GM12878 (cell line): ENCODE results near the gene CDK17. TPM values are rescaled to one million over a fixed set of nuclear protein-coding genes. Genes with fewer than 3 reads are reported as not detected.
"Not testable (repeated sequence)": the region's sequence is repeated elsewhere in the genome, so short reads cannot be mapped to it uniquely, and the experiment has no call there.

Source experiments
- ATAC-seq: fragments of 200-7000 bp; cut with Tn5 transposase; 3 replicates; pipeline ENCODE4 v1.9.1; 2020; ENCODE audit warnings: mild to moderate bottlenecking, moderate library complexity
- BruUV-seq: library from RNA; stranded (reverse); fragments of 400-500 nt; replicated peaks from 2 replicates; lab custom pipeline; 2021; lab: Mats Ljungman, UMichigan
- CTCF ChIA-PET: fragments of 300-600 bp; sonication (Branson Sonifier 250); formaldehyde crosslinking; extraction: SDS; loops from one replicate; lab custom pipeline; 2021; ENCODE audit warnings: inconsistent platforms; lab: Yijun Ruan, JAX
- POLR2A ChIA-PET: fragments of 350-600 bp; formaldehyde crosslinking; extraction: SDS; loops from one replicate; lab custom pipeline; 2021; ENCODE audit warnings: inconsistent platforms; lab: Charles Lee
- RAD21 ChIA-PET: fragments of 300-600 bp; sonication (Branson Sonifier 250); formaldehyde crosslinking; loops from one replicate; lab custom pipeline; 2023; ENCODE audit warnings: antibody characterized with exemption; ENCODE audit not compliant: unreplicated experiment; lab: Charles Lee
- SMC1A ChIA-PET: fragments of 300-600 bp; sonication (Branson Sonifier 250); formaldehyde crosslinking; loops from one replicate; lab custom pipeline; 2023; ENCODE audit not compliant: unreplicated experiment, uncharacterized antibody; lab: Charles Lee
- DNase-seq: peaks from one replicate; pipeline ENCODE4 v3.0.0-alpha.2; 2011; ENCODE audit warnings: low read depth, low spot score
- FAIRE-seq: peaks from 3 replicates; lab custom pipeline; 2011; peaks lifted over from hg19 to GRCh38; lab: Jason Lieb, UNC
- H2AFZ ChIP-seq: 2 replicates; pipeline ENCODE4 v1.6.0; 2011; ENCODE audit warnings: low read depth, low read length, control low read depth; ENCODE audit not compliant: control insufficient read depth
- H3K27ac ChIP-seq: 2 replicates; pipeline ENCODE4 v1.5.1; 2011; ENCODE audit warnings: control low read depth; ENCODE audit not compliant: control insufficient read depth, insufficient read depth
- H3K27me3 ChIP-seq, 2 experiments: replicated peaks in 1 of 2; 2 replicates each; pipeline versions ENCODE4 v1.6.0 to v1.6.1; 2011; ENCODE audit warnings: low read length in 1 of 2; ENCODE audit not compliant: control insufficient read depth in 2 of 2, insufficient read depth in 2 of 2
- H3K36me3 ChIP-seq, 2 experiments: 2 replicates each; pipeline ENCODE4 v1.5.1; 2011; ENCODE audit warnings: low read length in 1 of 2; ENCODE audit not compliant: control insufficient read depth in 2 of 2, insufficient read depth in 2 of 2
- H3K4me1 ChIP-seq: 2 replicates; pipeline ENCODE4 v1.6.1; 2011; ENCODE audit warnings: mild to moderate bottlenecking, low read length, moderate library complexity, mixed read lengths; ENCODE audit not compliant: control insufficient read depth, insufficient read depth
- H3K4me2 ChIP-seq: 2 replicates; pipeline ENCODE4 v1.6.0; 2011; ENCODE audit warnings: control low read depth; ENCODE audit not compliant: control insufficient read depth, insufficient read depth
- H3K4me3 ChIP-seq: fragments of 200-600 bp; sonication (generic); 2 replicates; pipeline ENCODE4 v1.5.1; 2016
- H3K79me2 ChIP-seq: 2 replicates; pipeline ENCODE4 v1.6.0; 2011; ENCODE audit warnings: low read length; ENCODE audit not compliant: control insufficient read depth, insufficient read depth
- H3K9ac ChIP-seq: 2 replicates; pipeline ENCODE4 v1.8.0; 2011; ENCODE audit warnings: low read length, control low read depth, mixed read lengths; ENCODE audit not compliant: control insufficient read depth, insufficient read depth
- H3K9me3 ChIP-seq: replicated peaks from 3 replicates; pipeline ENCODE4 v1.5.1; 2011; ENCODE audit warnings: mild to moderate bottlenecking, low read length; ENCODE audit not compliant: control insufficient read depth, insufficient read depth
- H4K20me1 ChIP-seq: 2 replicates; pipeline ENCODE4 v1.6.0; 2011; ENCODE audit not compliant: control insufficient read depth, insufficient read depth
- ATF2 ChIP-seq: IDR thresholded peaks from 2 replicates; pipeline ENCODE4 v1.6.1; 2012; ENCODE audit warnings: low read length, inconsistent platforms
- BCL11A ChIP-seq: IDR thresholded peaks from 2 replicates; pipeline ENCODE4 v1.6.1; 2011; ENCODE audit warnings: low read depth, low read length
- CBX5 ChIP-seq: sonication (generic); IDR thresholded peaks from 2 replicates; pipeline ENCODE4 v1.6.1; 2016; ENCODE audit warnings: low read depth, moderate library complexity, mild to moderate bottlenecking, inconsistent platforms
- CREB1 ChIP-seq: IDR thresholded peaks from 2 replicates; pipeline ENCODE4 v1.6.1; 2012; ENCODE audit warnings: low read depth, mild to moderate bottlenecking, inconsistent platforms
- CREM ChIP-seq: IDR thresholded peaks from 2 replicates; pipeline ENCODE4 v1.6.1; 2014; ENCODE audit warnings: antibody characterized with exemption, low read depth
- DPF2 ChIP-seq: fragments of 450-650 bp; IDR thresholded peaks from 2 replicates; pipeline ENCODE4 v1.6.1; 2017; ENCODE audit warnings: mild to moderate bottlenecking
- EED ChIP-seq: sonication (generic); IDR thresholded peaks from 2 replicates; pipeline ENCODE4 v1.6.1; 2016; ENCODE audit warnings: antibody characterized with exemption, low read depth
- IKZF2 ChIP-seq, 2 experiments: fragments of 450-650 bp; IDR thresholded peaks; 2 replicates each; pipeline ENCODE4 v1.6.1; 2017; ENCODE audit warnings: mild to moderate bottlenecking in 2 of 2, moderate library complexity in 2 of 2
- IRF4 ChIP-seq: IDR thresholded peaks from 2 replicates; pipeline ENCODE4 v1.6.1; 2011; ENCODE audit warnings: low read depth, low read length
- MTA2 ChIP-seq: fragments of 450-650 bp; IDR thresholded peaks from 2 replicates; pipeline ENCODE4 v1.6.1; 2016; ENCODE audit warnings: low read depth, mild to moderate bottlenecking, moderate library complexity
- NBN ChIP-seq: fragments of 450-650 bp; IDR thresholded peaks from 2 replicates; pipeline ENCODE4 v1.6.1; 2016
- NR2F1 ChIP-seq: fragments of 450-650 bp; conservative IDR thresholded peaks from 2 replicates; pipeline ENCODE4 v1.6.1; 2017; ENCODE audit warnings: mild to moderate bottlenecking
- PAX5 ChIP-seq: IDR thresholded peaks from 2 replicates; pipeline ENCODE4 v1.6.1; 2011; ENCODE audit warnings: low read depth, low read length, borderline replicate concordance
- PBX3 ChIP-seq: IDR thresholded peaks from 2 replicates; pipeline ENCODE4 v1.6.1; 2011; ENCODE audit warnings: mild to moderate bottlenecking, low read depth, low read length, moderate library complexity; ENCODE audit not compliant: insufficient replicate concordance
- SMARCA5 ChIP-seq: fragments of 450-650 bp; IDR thresholded peaks from 2 replicates; pipeline ENCODE4 v1.6.1; 2017; ENCODE audit warnings: mild to moderate bottlenecking
- ZBED1 ChIP-seq: IDR thresholded peaks from 2 replicates; pipeline ENCODE4 v1.6.1; 2016; ENCODE audit warnings: borderline replicate concordance
- ZNF217 ChIP-seq: fragments of 450-650 bp; IDR thresholded peaks from 2 replicates; pipeline ENCODE4 v1.6.1; 2017; ENCODE audit warnings: antibody characterized with exemption, mild to moderate bottlenecking
- WGBS: methylation state at CpG from one replicate; pipeline ENCODE4 v1.1.6; 2016; ENCODE audit warnings: low lambda C conversion rate; ENCODE audit not compliant: insufficient replicate concordance, insufficient coverage; ENCODE audit errors: missing lambda C conversion rate; 5-methylcytosine and 5-hydroxymethylcytosine counted together
- in situ Hi-C: fragments of 300-500 bp; cut with MboI; formaldehyde crosslinking; loops from 9 replicates; pipeline ENCODE4 v1.14.3; 2018; ENCODE audit warnings: mixed read lengths
- intact Hi-C: fragments of 100-400 bp; cut with micrococcal nuclease; formaldehyde crosslinking; loops from one replicate; pipeline ENCODE4 v1.14.2; 2022; ENCODE audit not compliant: unreplicated experiment
- polyA plus RNA-seq, 11 experiments: library from polyadenylated mRNA; depleted of rRNA in 4 of 11; unstranded in 6 of 11; stranded (reverse) in 5 of 11; fragments of >200 nt; fragmentation: Nextera tagmentation in 4 of 11; fragmentation: Illumina TruSeq in 1 of 11; extraction: Ambion mirVana in 4 of 11; extraction: Trizol in 1 of 11; gene quantifications; 1 replicate in 1 of 11; 2 replicates in 10 of 11; pipeline versions ENCODE4 v1.2.1 to v1.2.3, GENCODE V29; 2011 to 2016; ENCODE audit warnings: inconsistent platforms in 2 of 11, missing spikeins in 2 of 11, low read depth in 1 of 11
- total RNA-seq, 4 experiments: library from RNA; depleted of rRNA in 3 of 4; stranded (reverse); fragments of >200 nt in 3 of 4; fragmentation: Illumina TruSeq in 1 of 4; extraction: Trizol in 1 of 4; gene quantifications; 2 replicates each; pipeline versions ENCODE4 v1.2.1 to v1.2.3, GENCODE V29; 2013 to 2021
- TF ChIP-seq, protein P1 (sequence below): fragments of 450-650 bp; IDR thresholded peaks from 2 replicates; pipeline ENCODE4 v1.6.1; 2017; ENCODE audit warnings: mild to moderate bottlenecking, low read depth, inconsistent platforms; ENCODE audit not compliant: poor library complexity, severe bottlenecking
- TF ChIP-seq, protein P2 (sequence below): fragments of 450-650 bp; IDR thresholded peaks from 2 replicates; pipeline ENCODE4 v1.6.1; 2016; ENCODE audit warnings: mild to moderate bottlenecking

Gene CDK17
- total and polyA plus RNA-seq, 10 of the 15 experiments (the other 5 are each of a cell fraction or from before 2014, with no cell fraction given) = 5.6 to 45.6 (median 18.3) TPM

DNA sequence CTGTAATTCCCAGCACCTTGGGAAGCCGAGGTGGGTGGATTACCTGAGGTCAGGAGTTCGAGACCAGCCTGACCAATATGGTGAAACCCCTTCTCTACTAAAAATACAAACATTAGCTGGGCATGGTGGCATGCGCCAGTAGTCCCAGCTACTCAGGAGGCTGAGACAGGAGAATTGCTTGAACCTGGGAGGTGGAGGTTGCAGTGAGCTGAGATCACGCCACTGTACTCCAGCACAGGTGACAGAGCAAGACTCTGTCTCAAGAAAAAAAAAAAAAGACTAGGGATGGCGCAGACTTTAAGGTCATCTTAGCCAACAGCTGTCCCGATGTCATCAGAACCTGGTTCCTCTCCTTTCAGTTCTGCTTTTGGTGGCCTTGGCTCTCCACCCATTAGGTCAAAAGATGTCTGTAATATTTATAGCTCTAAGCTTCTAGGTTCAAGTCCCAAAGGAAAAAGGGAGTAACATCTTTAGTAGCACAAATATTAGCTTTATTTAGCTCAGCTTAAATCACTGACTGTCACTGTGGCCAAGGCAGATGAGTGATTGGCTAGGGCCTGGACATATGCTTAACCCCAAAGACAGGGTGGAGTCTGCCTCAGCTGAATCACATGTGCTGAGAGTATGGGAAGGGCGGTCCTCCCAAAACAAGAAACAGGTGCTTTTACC lies 7.3 kb upstream of the CDK17 start:
- CTCF ChIA-PET = interaction anchor here (0.6 to 1.2 kb wide), 5 partner anchors 10 to 303 kb away, joined by 3 to 11 read pairs (median 3); no protein-coding TSS in a partner anchor
- peak overlapping the region; percentile 47 for H3K27ac ChIP-seq
- H3K4me2 ChIP-seq = peak overlapping the region; percentile 34; the same call in 1 of the 2 replicates
- peak overlapping the region; percentile 20; the same call in 1 of the 2 replicates for H2AFZ ChIP-seq
- BruUV-seq, H3K36me3 ChIP-seq, H3K27me3 ChIP-seq, H4K20me1 ChIP-seq, in situ Hi-C loops, H3K9me3 ChIP-seq, H3K79me2 ChIP-seq, H3K9ac ChIP-seq, H3K4me3 ChIP-seq: not testable (repeated sequence)
- intact Hi-C loops = loop anchor here (10.0 kb wide), 1 partner anchor 373 kb away; the partner anchor contains the start of gene LTA4H
- WGBS = 0% methylated on average over 6 of the region's 7 CpGs
- peak; percentile 95 for ATAC-seq
- peak; percentile 91 for FAIRE-seq
- H3K4me1 ChIP-seq = peaks cover 37% of the 10 kb centered on the region
- RAD21 ChIA-PET = interaction anchor here (0.8 to 1.8 kb wide), 9 partner anchors 9 to 212 kb away, joined by 3 to 14 read pairs (median 3); no protein-coding TSS in a partner anchor
- DNase-seq = peak; percentile 95
- POLR2A ChIA-PET = interaction anchor here (0.5 to 1.0 kb wide), 7 partner anchors 8 to 211 kb away, joined by 3 to 6 read pairs (median 3); no protein-coding TSS in a partner anchor
- SMC1A ChIA-PET = interaction anchor here (0.5 to 2.2 kb wide), 13 partner anchors 8 to 109 kb away, joined by 3 to 11 read pairs (median 4); no protein-coding TSS in a partner anchor
- peak; percentile 75 for TF ChIP-seq DPF2
- TF ChIP-seq CREB1 = peak; percentile 92
- peak; percentile 85 for TF ChIP-seq EED
- TF ChIP-seq PAX5 = peak; percentile 70
- TF ChIP-seq, protein P1, sequence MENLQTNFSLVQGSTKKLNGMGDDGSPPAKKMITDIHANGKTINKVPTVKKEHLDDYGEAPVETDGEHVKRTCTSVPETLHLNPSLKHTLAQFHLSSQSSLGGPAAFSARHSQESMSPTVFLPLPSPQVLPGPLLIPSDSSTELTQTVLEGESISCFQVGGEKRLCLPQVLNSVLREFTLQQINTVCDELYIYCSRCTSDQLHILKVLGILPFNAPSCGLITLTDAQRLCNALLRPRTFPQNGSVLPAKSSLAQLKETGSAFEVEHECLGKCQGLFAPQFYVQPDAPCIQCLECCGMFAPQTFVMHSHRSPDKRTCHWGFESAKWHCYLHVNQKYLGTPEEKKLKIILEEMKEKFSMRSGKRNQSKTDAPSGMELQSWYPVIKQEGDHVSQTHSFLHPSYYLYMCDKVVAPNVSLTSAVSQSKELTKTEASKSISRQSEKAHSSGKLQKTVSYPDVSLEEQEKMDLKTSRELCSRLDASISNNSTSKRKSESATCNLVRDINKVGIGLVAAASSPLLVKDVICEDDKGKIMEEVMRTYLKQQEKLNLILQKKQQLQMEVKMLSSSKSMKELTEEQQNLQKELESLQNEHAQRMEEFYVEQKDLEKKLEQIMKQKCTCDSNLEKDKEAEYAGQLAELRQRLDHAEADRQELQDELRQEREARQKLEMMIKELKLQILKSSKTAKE = peak; percentile 91
- TF ChIP-seq ZNF217 = peak; percentile 84; the same call in 1 of the 2 replicates
- TF ChIP-seq CBX5 = peak; percentile 68; the same call in 1 of the 2 replicates
- peak; percentile 90 for TF ChIP-seq ATF2
- peak; percentile 80; the same call in 1 of the 2 replicates for TF ChIP-seq ZBED1
- peak; percentile 85; the same call in 1 of the 2 replicates for TF ChIP-seq SMARCA5
- TF ChIP-seq IKZF2 (IDR thresholded peaks at IDR 0.05) = peak; percentile 91 to 92
- peak; percentile 85 for TF ChIP-seq NBN
- TF ChIP-seq IRF4 = peak; percentile 92
- TF ChIP-seq MTA2 = peak; percentile 80; the same call in 1 of the 2 replicates
- TF ChIP-seq BCL11A = peak; percentile 80
- peak; percentile 85 for TF ChIP-seq CREM
- peak; percentile 46 for TF ChIP-seq PBX3
- peak; percentile 90 for TF ChIP-seq NR2F1
- TF ChIP-seq, protein P2, sequence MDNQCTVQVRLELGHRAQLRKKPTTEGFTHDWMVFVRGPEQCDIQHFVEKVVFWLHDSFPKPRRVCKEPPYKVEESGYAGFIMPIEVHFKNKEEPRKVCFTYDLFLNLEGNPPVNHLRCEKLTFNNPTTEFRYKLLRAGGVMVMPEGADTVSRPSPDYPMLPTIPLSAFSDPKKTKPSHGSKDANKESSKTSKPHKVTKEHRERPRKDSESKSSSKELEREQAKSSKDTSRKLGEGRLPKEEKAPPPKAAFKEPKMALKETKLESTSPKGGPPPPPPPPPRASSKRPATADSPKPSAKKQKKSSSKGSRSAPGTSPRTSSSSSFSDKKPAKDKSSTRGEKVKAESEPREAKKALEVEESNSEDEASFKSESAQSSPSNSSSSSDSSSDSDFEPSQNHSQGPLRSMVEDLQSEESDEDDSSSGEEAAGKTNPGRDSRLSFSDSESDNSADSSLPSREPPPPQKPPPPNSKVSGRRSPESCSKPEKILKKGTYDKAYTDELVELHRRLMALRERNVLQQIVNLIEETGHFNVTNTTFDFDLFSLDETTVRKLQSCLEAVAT = peak; percentile 54; the same call in 1 of the 2 replicates
